Heart right ventricle (tissue), 16 donors: ENCODE data around the gene DISP2. TPM values are rescaled to one million over a fixed set of nuclear protein-coding genes. Genes with fewer than 3 reads are reported as not detected.

ENCODE experiments used
- ATAC-seq, 8 donors: fragments of 200-7000 bp; cut with Tn5 transposase; one replicate each; pipeline ENCODE4 v1.9.1; 2020; ENCODE audit warnings: mild to moderate bottlenecking in 8 of 8, moderate library complexity in 8 of 8, moderate number of reproducible peaks in 1 of 8
- DNase-seq, 2 donors: peaks; one replicate each; pipeline ENCODE4 v3.0.0-alpha.2; 2020
- H3K27ac ChIP-seq, 10 donors: fragments of 200-600 bp; sonication (generic) in 2 of 10; one replicate each; pipeline versions ENCODE4 v1.5.0 to v1.8.0; 2020 to 2022; ENCODE audit warnings: mild to moderate bottlenecking in 3 of 10
- H3K27me3 ChIP-seq, 7 donors: fragments of 200-600 bp; one replicate each; pipeline ENCODE4 v1.8.0; 2021 to 2022; ENCODE audit warnings: mild to moderate bottlenecking in 2 of 7
- H3K36me3 ChIP-seq, 9 donors: fragments of 200-600 bp; sonication (generic) in 1 of 9; one replicate each; pipeline versions ENCODE4 v1.5.0 to v1.8.0; 2020 to 2022; ENCODE audit warnings: mild to moderate bottlenecking in 2 of 9
- H3K4me1 ChIP-seq, 9 donors: fragments of 200-600 bp; sonication (generic) in 1 of 9; one replicate each; pipeline versions ENCODE4 v1.5.0 to v1.8.0; 2020 to 2022; ENCODE audit warnings: mild to moderate bottlenecking in 4 of 9
- H3K4me3 ChIP-seq, 10 donors: fragments of 200-600 bp; sonication (generic) in 2 of 10; one replicate each; pipeline versions ENCODE4 v1.5.0 to v1.8.0; 2020 to 2022; ENCODE audit warnings: mild to moderate bottlenecking in 7 of 10, moderate library complexity in 2 of 10
- H3K9me3 ChIP-seq, 11 donors: fragments of 200-600 bp in 10 of 11; sonication (generic) in 2 of 11; one replicate each; pipeline versions ENCODE4 v1.5.0 to v1.8.0; 2013 to 2022; ENCODE audit warnings: mild to moderate bottlenecking in 2 of 11, control low read depth in 1 of 11, moderate library complexity in 1 of 11
- CTCF ChIP-seq, 9 donors: fragments of 200-600 bp; sonication (generic) in 2 of 9; IDR thresholded peaks; one replicate each; pipeline versions ENCODE4 v1.5.0 to v1.8.0; 2021 to 2022; ENCODE audit warnings: antibody characterized with exemption in 9 of 9, mild to moderate bottlenecking in 5 of 9, moderate library complexity in 1 of 9
- WGBS, 2 donors: extraction: QIAGEN DNeasy Blood & Tissue Kit; methylation state at CpG; one replicate each; pipeline ENCODE4 v1.1.7; 2013; ENCODE audit warnings: inconsistent platforms in 1 of 2; 5-methylcytosine and 5-hydroxymethylcytosine counted together
- intact Hi-C, 10 donors: fragments of 100-400 bp; cut with DNase I; formaldehyde crosslinking; loops; one replicate each; pipeline versions ENCODE4 v1.11.1 to v1.14.2; 2022
- polyA plus RNA-seq, 2 donors: library from polyadenylated mRNA; stranded (reverse); fragments of 200-250 nt; gene quantifications; one replicate each; pipeline ENCODE4 v1.2.3, GENCODE V29; 2013
- total RNA-seq, 10 donors: library from RNA; stranded (reverse); fragmentation: NEBNext Ultra II Directional in 3 of 10; extraction: Animal tissue kit (Norgen Biotek cat#: 25700) in 3 of 10; gene quantifications; one replicate each; pipeline versions ENCODE4 v1.2.1 to v1.2.4, GENCODE V29; 2021 to 2023
- donor health status: Arrhythmogenic right ventricular cardiomyopathy.
- donor health status: ischemic (EF 13 %, LVEDD 7.1; RV severe dilation, severe dysfunction).
- donor health status: healthy with polysubstance abuse.
- donor health status: DM: no; HTN: yes; CAD: no.
- donor health status: DM: no; HTN: no; CAD: no.
- donor health status: ischemic (EF 25% LVEDD 6.9; RV normal size, moderate dysfunction).
- donor health status: ischemic (EF 25% LVEDD 5.7; RV mildly dilated, moderate dysfunction).
- donor health status: healthy.
- donor health status: DM: yes; HTN: yes; CAD: no.
- donor health status: Ischemic cardiomyopathy.
- donor health status: ischemic (EF 35%, LVEDD 5.7; RV mildly dilated, moderate dysfunction).
- donor health status: nonischemic (EF 11% LVEDD 7.7; RV severe dilation, severe dysfunction).
- donor health status: DM: yes; HTN: yes; CAD: no.
- donor health status: PGD.
- donor health status: ischemic (EF 29% LVEDD 5.4; RV normal size, mild dysfunction).
- donor health status: nonischemic (EF 23%, LVEDD 6.1; RV moderate dilation, normal function).

DISP2 gene
- total and polyA plus RNA-seq, 12 donors: 0.08 to 2.7 (median 0.71) TPM

DNA sequence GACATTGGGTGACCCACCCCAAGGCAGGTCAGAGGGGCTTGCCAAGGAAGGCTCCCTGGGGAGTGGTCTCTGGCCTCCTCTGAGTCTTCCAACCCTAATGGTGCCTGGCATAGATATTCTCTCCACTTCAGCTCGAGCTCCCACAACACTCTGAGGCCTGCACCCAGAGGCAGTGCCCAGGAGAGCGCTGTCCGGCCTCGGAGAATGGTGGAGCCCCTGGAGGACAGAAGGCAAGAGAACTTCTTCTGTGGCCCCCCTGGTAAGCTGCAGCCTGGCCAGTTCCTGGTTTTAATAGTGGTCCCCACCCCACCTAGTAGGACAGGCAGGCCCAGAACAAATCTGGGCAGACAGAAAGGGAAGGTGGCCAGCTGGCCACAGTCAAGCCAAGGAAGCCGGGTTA lies 7.0 kb downstream of the DISP2 start:
- WGBS, 2 donors: 81 to 83% methylated on average over 5 of the region's 5 CpGs
- no peaks in the 10 kb centered on the region for H3K27me3 ChIP-seq
- H3K36me3 ChIP-seq: no peaks in the 10 kb centered on the region
- ATAC-seq (no peak), DNase-seq (no peak)
- no peak for TF ChIP-seq CTCF (IDR thresholded peaks at IDR 0.05)
- intact Hi-C loops: loop anchor here in 6 of 10 donors (5.0 to 10.0 kb wide), 5 partner anchors 42 to 147 kb away; partner anchors contain the start of genes INAFM2 (in 1 of the 6) and IVD (in 1 of the 6)
- H3K4me1 ChIP-seq: peaks cover 3 to 37% (median 27%) of the 10 kb centered on the region in 9 donors
- H3K4me3 ChIP-seq: no peak overlapping the region
- H3K9me3 ChIP-seq: no peaks in the 10 kb centered on the region
- H3K27ac ChIP-seq: peak overlapping the region in 3 of 10 donors; percentile 40 to 86 (median 84)

GRCh38 chr15:40365624-40366456 lies 7.8 kb downstream of the DISP2 start:
- intact Hi-C loops: loop anchor here in 6 of 10 donors (2.0 to 10.0 kb wide), 6 partner anchors 25 to 146 kb away; partner anchors contain the start of genes CCDC9B (in 1 of the 6), INAFM2 (in 1 of the 6) and IVD (in 1 of the 6)
- H3K4me1 ChIP-seq: peaks cover 3 to 38% (median 27%) of the 10 kb centered on the region in 9 donors
- no peak overlapping the region for H3K4me3 ChIP-seq
- H3K9me3 ChIP-seq: no peaks in the 10 kb centered on the region
- DNase-seq (no peak), ATAC-seq (no peak)
- no peaks in the 10 kb centered on the region for H3K27me3 ChIP-seq
- peak overlapping the region in 8 of 10 donors; percentile 75 to 91 (median 86) for H3K27ac ChIP-seq
- no peaks in the 10 kb centered on the region for H3K36me3 ChIP-seq
- TF ChIP-seq CTCF (IDR thresholded peaks at IDR 0.05): no peak
- 56 to 74% methylated on average over 11 of the region's 11 CpGs for WGBS, 2 donors

GRCh38 chr15:40366457-40367370 lies 8.7 kb downstream of the DISP2 start:
- Histone ChIP-seq H3K36me3 (no peaks in the 10 kb centered on the region), H3K4me3 (peak overlapping the region in 2 of 10 donors; percentile 52 to 57), H3K9me3 (no peaks in the 10 kb centered on the region), H3K27ac (peak overlapping the region; percentile 60 to 91 (median 85)), H3K27me3 (no peaks in the 10 kb centered on the region), H3K4me1 (peaks cover 3 to 38% (median 27%) of the 10 kb centered on the region in 9 donors)
- TF ChIP-seq CTCF (IDR thresholded peaks at IDR 0.05): no peak
- DNase-seq (peak; percentile 86 to 88), ATAC-seq (peak; percentile 56 to 94 (median 88))
- intact Hi-C loops: loop anchor here in 6 of 10 donors (2.0 to 10.0 kb wide), 6 partner anchors 26 to 146 kb away; partner anchors contain the start of genes CCDC9B (in 1 of the 6), INAFM2 (in 1 of the 6) and IVD (in 1 of the 6)
- WGBS, 2 donors: 54 to 67% methylated on average over 14 of the region's 14 CpGs

DNA sequence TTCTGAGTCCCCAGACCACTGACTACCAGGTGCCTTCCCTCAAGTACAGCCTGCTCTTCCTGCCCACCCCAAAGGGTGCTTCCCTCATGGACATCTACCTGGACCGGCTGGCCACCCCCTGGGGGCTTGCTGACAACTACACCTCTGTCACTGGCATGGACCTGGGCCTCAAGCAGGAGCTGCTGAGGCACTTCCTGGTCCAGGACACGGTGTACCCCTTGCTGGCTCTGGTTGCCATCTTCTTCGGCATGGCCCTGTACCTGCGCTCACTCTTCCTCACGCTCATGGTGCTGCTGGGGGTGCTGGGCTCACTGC lies 9.3 kb downstream of the DISP2 start:
- intact Hi-C loops: loop anchor here in 6 of 10 donors (2.0 to 10.0 kb wide), 6 partner anchors 27 to 145 kb away; partner anchors contain the start of genes CCDC9B (in 1 of the 6), INAFM2 (in 1 of the 6) and IVD (in 1 of the 6)
- no peaks in the 10 kb centered on the region for H3K36me3 ChIP-seq
- no peaks in the 10 kb centered on the region for H3K27me3 ChIP-seq
- no peaks in the 10 kb centered on the region for H3K9me3 ChIP-seq
- H3K4me3 ChIP-seq: peak overlapping the region in 8 of 10 donors; percentile 12 to 57 (median 40)
- no peak for DNase-seq
- H3K4me1 ChIP-seq: peaks cover 3 to 38% (median 27%) of the 10 kb centered on the region in 9 donors
- peak overlapping the region; percentile 60 to 91 (median 85) for H3K27ac ChIP-seq
- 77 to 78% methylated on average over 5 of the region's 5 CpGs for WGBS, 2 donors
- no peak for TF ChIP-seq CTCF (IDR thresholded peaks at IDR 0.05)
- peak in 3 of 8 donors; percentile 1 to 3 (median 2) for ATAC-seq
